ENCODE measurements around the gene LIMK2.

The LIMK2 gene

DNA sequence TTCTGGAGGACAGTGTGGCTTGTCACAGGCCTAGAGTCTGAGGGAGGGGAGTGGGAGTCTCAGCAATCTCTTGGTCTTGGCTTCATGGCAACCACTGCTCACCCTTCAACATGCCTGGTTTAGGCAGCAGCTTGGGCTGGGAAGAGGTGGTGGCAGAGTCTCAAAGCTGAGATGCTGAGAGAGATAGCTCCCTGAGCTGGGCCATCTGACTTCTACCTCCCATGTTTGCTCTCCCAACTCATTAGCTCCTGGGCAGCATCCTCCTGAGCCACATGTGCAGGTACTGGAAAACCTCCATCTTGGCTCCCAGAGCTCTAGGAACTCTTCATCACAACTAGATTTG lies 67.2 kb downstream of the LIMK2 start:
- TF ChIP-seq, protein P1, sequence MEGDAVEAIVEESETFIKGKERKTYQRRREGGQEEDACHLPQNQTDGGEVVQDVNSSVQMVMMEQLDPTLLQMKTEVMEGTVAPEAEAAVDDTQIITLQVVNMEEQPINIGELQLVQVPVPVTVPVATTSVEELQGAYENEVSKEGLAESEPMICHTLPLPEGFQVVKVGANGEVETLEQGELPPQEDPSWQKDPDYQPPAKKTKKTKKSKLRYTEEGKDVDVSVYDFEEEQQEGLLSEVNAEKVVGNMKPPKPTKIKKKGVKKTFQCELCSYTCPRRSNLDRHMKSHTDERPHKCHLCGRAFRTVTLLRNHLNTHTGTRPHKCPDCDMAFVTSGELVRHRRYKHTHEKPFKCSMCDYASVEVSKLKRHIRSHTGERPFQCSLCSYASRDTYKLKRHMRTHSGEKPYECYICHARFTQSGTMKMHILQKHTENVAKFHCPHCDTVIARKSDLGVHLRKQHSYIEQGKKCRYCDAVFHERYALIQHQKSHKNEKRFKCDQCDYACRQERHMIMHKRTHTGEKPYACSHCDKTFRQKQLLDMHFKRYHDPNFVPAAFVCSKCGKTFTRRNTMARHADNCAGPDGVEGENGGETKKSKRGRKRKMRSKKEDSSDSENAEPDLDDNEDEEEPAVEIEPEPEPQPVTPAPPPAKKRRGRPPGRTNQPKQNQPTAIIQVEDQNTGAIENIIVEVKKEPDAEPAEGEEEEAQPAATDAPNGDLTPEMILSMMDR (IDR thresholded peaks at IDR 0.05; ENCODE audit: low read depth, low read length, missing control alignments): no peak
- H3K4me3 ChIP-seq (replicated peaks; ENCODE audit: low read depth, low read length): no peak overlapping the region
- DNase-seq (ENCODE audit: extremely low read depth, low read depth): no peak

DNA sequence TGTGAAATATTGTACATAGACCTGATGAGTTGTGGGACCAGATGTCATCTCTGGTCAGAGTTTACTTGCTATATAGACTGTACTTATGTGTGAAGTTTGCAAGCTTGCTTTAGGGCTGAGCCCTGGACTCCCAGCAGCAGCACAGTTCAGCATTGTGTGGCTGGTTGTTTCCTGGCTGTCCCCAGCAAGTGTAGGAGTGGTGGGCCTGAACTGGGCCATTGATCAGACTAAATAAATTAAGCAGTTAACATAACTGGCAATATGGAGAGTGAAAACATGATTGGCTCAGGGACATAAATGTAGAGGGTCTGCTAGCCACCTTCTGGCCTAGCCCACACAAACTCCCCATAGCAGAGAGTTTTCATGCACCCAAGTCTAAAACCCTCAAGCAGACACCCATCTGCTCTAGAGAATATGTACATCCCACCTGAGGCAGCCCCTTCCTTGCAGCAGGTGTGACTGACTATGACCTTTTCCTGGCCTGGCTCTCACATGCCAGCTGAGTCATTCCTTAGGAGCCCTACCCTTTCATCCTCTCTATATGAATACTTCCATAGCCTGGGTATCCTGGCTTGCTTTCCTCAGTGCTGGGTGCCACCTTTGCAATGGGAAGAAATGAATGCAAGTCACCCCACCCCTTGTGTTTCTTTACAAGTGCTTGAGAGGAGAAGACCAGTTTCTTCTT lies 67.9 kb downstream of the LIMK2 start:
- H3K4me3 ChIP-seq (replicated peaks; ENCODE audit: low read depth, low read length): no peak overlapping the region
- DNase-seq (ENCODE audit: extremely low read depth, low read depth): no peak
- TF ChIP-seq, protein P1 (IDR thresholded peaks at IDR 0.05; ENCODE audit: low read depth, low read length, missing control alignments): no peak

- H3K4me3 ChIP-seq (replicated peaks; ENCODE audit: low read depth, low read length): no peak overlapping the region
- TF ChIP-seq, protein P1 (IDR thresholded peaks at IDR 0.05; ENCODE audit: low read depth, low read length, missing control alignments): no peak
- no peak for DNase-seq (ENCODE audit: extremely low read depth, low read depth)
These were observed 69.6 kb downstream of the LIMK2 start for GRCh38 chr22:31281733-31282132.

DNA sequence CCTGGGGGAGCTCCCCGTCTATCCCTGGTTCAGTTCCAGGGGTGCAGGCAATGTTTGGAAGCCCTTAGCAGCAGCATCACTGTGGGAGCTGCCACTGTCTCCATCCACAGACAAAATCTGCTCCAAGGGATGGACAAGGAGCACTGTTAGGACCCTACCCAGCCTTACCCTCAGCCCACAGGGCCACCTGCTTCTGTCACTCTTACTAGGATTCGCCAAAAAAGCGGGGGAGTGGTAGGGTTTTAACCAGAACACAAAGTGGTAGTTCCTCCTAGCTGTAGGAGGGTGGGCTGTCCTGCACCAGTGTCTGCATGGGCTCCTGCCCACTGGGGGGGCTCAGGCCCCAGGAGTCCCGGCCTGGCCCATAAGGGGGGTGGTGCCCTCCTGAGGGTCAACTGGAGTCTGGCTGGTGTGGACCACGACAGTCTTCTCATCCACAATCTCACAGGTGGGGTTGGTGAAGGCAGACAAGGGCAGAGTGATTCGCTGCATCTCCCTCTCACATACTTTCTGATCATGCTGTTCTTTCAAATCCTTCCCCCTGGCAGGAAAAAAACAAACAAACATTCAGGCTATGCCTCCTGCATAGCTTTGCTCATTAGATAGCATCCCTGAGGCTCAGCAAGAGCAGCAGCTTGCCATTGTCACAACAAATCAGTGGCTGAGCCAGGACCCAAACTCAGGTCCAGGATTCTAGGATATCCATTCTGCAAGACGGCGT lies 70.8 kb downstream of the LIMK2 start:
- H3K4me3 ChIP-seq (replicated peaks; ENCODE audit: low read depth, low read length): no peak overlapping the region
- TF ChIP-seq, protein P1 (IDR thresholded peaks at IDR 0.05; ENCODE audit: low read depth, low read length, missing control alignments): no peak
- DNase-seq (ENCODE audit: extremely low read depth, low read depth): no peak

GRCh38 chr22:31284281-31285155 lies 72.4 kb downstream of the LIMK2 start:
- DNase-seq (ENCODE audit: extremely low read depth, low read depth): no peak

More at GRCh38 chr22:31284281-31285155, 72.4 kb downstream of the LIMK2 start:
- no peak overlapping the region for H3K4me3 ChIP-seq (replicated peaks; ENCODE audit: low read depth, low read length)
- TF ChIP-seq, protein P1 (IDR thresholded peaks at IDR 0.05; ENCODE audit: low read depth, low read length, missing control alignments): no peak

All from HFF-Myc (cell line).